Endothelial cell of umbilical vein (primary cell): ENCODE data around the gene MED27. TPM values are rescaled to one million over a fixed set of nuclear protein-coding genes. Genes with fewer than 3 reads are reported as not detected.

ENCODE experiments used
- BruUV-seq: library from RNA; stranded (reverse); fragments of 400-500 nt; replicated peaks from 2 replicates; lab custom pipeline; 2021; lab: Mats Ljungman, UMichigan
- CTCF ChIA-PET: fragments of 300-600, 350-600 bp; sonication (Branson Sonifier 250); formaldehyde crosslinking; loops from one replicate; lab custom pipeline; 2021; ENCODE audit warnings: antibody characterized with exemption, inconsistent platforms; lab: Charles Lee
- POLR2A ChIA-PET: fragments of 300-600, 350-600 bp; sonication (Branson Sonifier 250); formaldehyde crosslinking; loops from one replicate; lab custom pipeline; 2021; ENCODE audit warnings: antibody characterized with exemption, inconsistent platforms; lab: Charles Lee
- DNase-seq: peaks from one replicate; pipeline ENCODE4 v3.0.0-alpha.2; 2011; ENCODE audit warnings: low read depth, low spot score
- FAIRE-seq: peaks from 2 replicates; lab custom pipeline; 2011; peaks lifted over from hg19 to GRCh38; lab: Jason Lieb, UNC
- H2AFZ ChIP-seq: 2 replicates; pipeline ENCODE4 v1.6.0; 2012; ENCODE audit warnings: low read depth, low read length, control low read depth, inconsistent platforms
- H3K27ac ChIP-seq: 2 replicates; pipeline ENCODE4 v1.5.1; 2011; ENCODE audit warnings: low read depth, mild to moderate bottlenecking, control low read depth, low read length, moderate library complexity; ENCODE audit not compliant: insufficient read depth
- H3K27me3 ChIP-seq, 2 experiments: 2 replicates each; pipeline versions ENCODE4 v1.6.0 to v1.6.1; 2011; ENCODE audit warnings: low read length in 2 of 2, mixed read lengths in 1 of 2; ENCODE audit not compliant: control insufficient read depth in 2 of 2, insufficient read depth in 2 of 2
- H3K36me3 ChIP-seq, 2 experiments: 2 replicates in 1 of 2; 3 replicates in 1 of 2; pipeline ENCODE4 v1.5.1; 2011; ENCODE audit warnings: low read length in 2 of 2, mild to moderate bottlenecking in 1 of 2, moderate library complexity in 1 of 2; ENCODE audit not compliant: control insufficient read depth in 2 of 2, insufficient read depth in 2 of 2; ENCODE audit errors: extremely low read depth in 1 of 2
- H3K4me1 ChIP-seq: 3 replicates; pipeline ENCODE4 v1.5.1; 2011; ENCODE audit warnings: mild to moderate bottlenecking, low read length; ENCODE audit not compliant: control insufficient read depth, insufficient read depth; ENCODE audit errors: extremely low read depth
- H3K4me2 ChIP-seq: 2 replicates; pipeline ENCODE4 v1.6.1; 2011; ENCODE audit warnings: low read length, control low read depth, mixed read lengths; ENCODE audit not compliant: insufficient read depth
- H3K4me3 ChIP-seq, 3 experiments: fragments of 200-600 bp in 1 of 3; sonication (generic), shearing (Covaris generic) in 1 of 3; replicated peaks in 1 of 3; 2 replicates each; pipeline ENCODE4 v1.5.1; 2011 to 2016; ENCODE audit warnings: control low read depth in 3 of 3, low read length in 3 of 3, mild to moderate bottlenecking in 2 of 3, inconsistent platforms in 1 of 3, low read depth in 1 of 3, moderate library complexity in 1 of 3; ENCODE audit not compliant: insufficient read depth in 1 of 3
- H3K79me2 ChIP-seq: 2 replicates; pipeline ENCODE4 v1.6.0; 2012; ENCODE audit warnings: low read length, inconsistent platforms; ENCODE audit not compliant: control insufficient read depth, insufficient read depth
- H3K9ac ChIP-seq: replicated peaks from 2 replicates; pipeline ENCODE3; 2011; ENCODE audit warnings: low read length, control low read depth; ENCODE audit not compliant: insufficient read depth; ENCODE audit errors: extremely low read depth
- H3K9me1 ChIP-seq: replicated peaks from 3 replicates; pipeline ENCODE4 v1.6.0; 2011; ENCODE audit warnings: mild to moderate bottlenecking, low read length; ENCODE audit not compliant: control insufficient read depth, insufficient read depth; ENCODE audit errors: extremely low read depth
- H3K9me3 ChIP-seq: replicated peaks from 2 replicates; pipeline ENCODE4 v1.5.1; 2012; ENCODE audit warnings: low read length, inconsistent platforms; ENCODE audit not compliant: control insufficient read depth, insufficient read depth
- H4K20me1 ChIP-seq: replicated peaks from 2 replicates; pipeline ENCODE3; 2011; ENCODE audit warnings: mild to moderate bottlenecking, low read length; ENCODE audit not compliant: control insufficient read depth, insufficient read depth; ENCODE audit errors: extremely low read depth
- CTCF ChIP-seq, 2 donors: IDR thresholded peaks; 1 replicate in 1 of 2; 2 replicates in 1 of 2; pipeline ENCODE4 v1.5.1; 2011; ENCODE audit warnings: low read length in 2 of 2, mild to moderate bottlenecking in 2 of 2, moderate library complexity in 2 of 2, control low read depth in 1 of 2, inconsistent platforms in 1 of 2, low read depth in 1 of 2; ENCODE audit not compliant: insufficient read depth in 1 of 2; ENCODE audit errors: extremely low read depth in 1 of 2
- EZH2 ChIP-seq: IDR thresholded peaks from 2 replicates; pipeline ENCODE4 v1.6.1; 2012; ENCODE audit warnings: borderline replicate concordance, low read depth, mild to moderate bottlenecking, moderate library complexity, low read length, inconsistent platforms; ENCODE audit not compliant: severe bottlenecking
- FOS ChIP-seq: IDR thresholded peaks from 2 replicates; pipeline ENCODE4 v1.6.1; 2011; ENCODE audit warnings: mild to moderate bottlenecking, low read length, moderate library complexity, borderline replicate concordance; ENCODE audit not compliant: insufficient read depth
- GATA2 ChIP-seq: IDR thresholded peaks from 2 replicates; pipeline ENCODE4 v1.7.0; 2011; ENCODE audit warnings: low read depth, mild to moderate bottlenecking, moderate library complexity, mixed read lengths, low read length; ENCODE audit not compliant: insufficient read length, insufficient read depth
- JUN ChIP-seq: IDR thresholded peaks from 2 replicates; pipeline ENCODE4 v1.6.1; 2011; ENCODE audit warnings: borderline replicate concordance, low read depth; ENCODE audit not compliant: insufficient read length, insufficient read depth
- MYC ChIP-seq: IDR thresholded peaks from one replicate; pipeline ENCODE4 v1.6.1; 2011; ENCODE audit warnings: mild to moderate bottlenecking, low read depth, low read length
- POLR2A ChIP-seq: IDR thresholded peaks from 2 replicates; pipeline ENCODE4 v1.6.1; 2012; ENCODE audit warnings: low read depth, mild to moderate bottlenecking, control low read depth, low read length
- POLR2AphosphoS5 ChIP-seq: IDR thresholded peaks from 2 replicates; pipeline ENCODE4 v1.6.1; 2012; ENCODE audit warnings: low read depth, mild to moderate bottlenecking, control low read depth, low read length, moderate library complexity; ENCODE audit not compliant: insufficient read depth
- dilution Hi-C: fragments of 300-500 bp; cut with MboI; formaldehyde crosslinking; loops from one replicate; pipeline ENCODE4 v1.15.0; 2019; ENCODE audit warnings: low sequenced_read_pairs; ENCODE audit not compliant: extremely low pct_ligation_motif_present
- intact Hi-C: fragments of 100-400 bp; cut with micrococcal nuclease; formaldehyde crosslinking; loops from one replicate; pipeline ENCODE4 v1.10.0; 2022
- polyA plus RNA-seq, 4 experiments: library from polyadenylated mRNA; depleted of rRNA in 3 of 4; stranded (reverse) in 3 of 4; unstranded in 1 of 4; fragments of >200 nt; gene quantifications; 2 replicates each; pipeline versions ENCODE4 v1.2.1 to v1.2.3, GENCODE V29; 2011 to 2012; ENCODE audit warnings: missing spikeins in 1 of 4
- total RNA-seq: library from RNA; stranded (reverse); gene quantifications from 2 replicates; pipeline ENCODE4 v1.2.3, GENCODE V29; 2021
- TF ChIP-seq, protein P1 (sequence below): IDR thresholded peaks from 2 replicates; pipeline ENCODE4 v1.6.1; 2011; ENCODE audit not compliant: insufficient read depth, insufficient read length

The MED27 gene
- total and polyA plus RNA-seq, 2 donors (not counting 3 experiments of a cell fraction or from before 2014, with no cell fraction given) = 27.9 to 47.8 TPM

DNA sequence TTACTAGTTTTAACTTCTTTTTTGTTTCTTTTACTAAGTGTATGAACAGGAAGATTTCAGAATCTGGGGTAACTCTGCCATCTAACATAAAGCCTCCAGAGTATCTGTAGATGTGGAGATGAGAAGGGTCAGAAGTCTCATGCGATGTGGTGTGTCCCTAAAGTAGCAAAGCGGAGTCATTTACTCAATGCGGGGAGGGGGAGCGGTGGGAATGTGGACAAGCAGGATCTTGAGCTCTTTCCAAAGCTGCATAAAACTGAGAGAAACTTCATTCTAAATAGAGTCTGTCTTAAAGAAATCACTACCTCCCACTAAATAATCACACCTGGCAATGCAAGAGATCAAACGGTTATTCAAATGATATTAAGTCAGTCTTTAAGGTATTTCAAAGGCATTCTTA, 92.4 kb downstream of the MED27 start:
- Histone ChIP-seq H3K4me3 (no peak overlapping the region), H3K9me1 (no peaks in the 10 kb centered on the region), H2AFZ (no peak overlapping the region), H3K36me3 (no peaks in the 10 kb centered on the region), H3K9ac (no peak overlapping the region), H3K27ac (no peak overlapping the region), H3K27me3 (no peaks in the 10 kb centered on the region), H3K4me2 (no peak overlapping the region), H3K9me3 (no peaks in the 10 kb centered on the region), H3K4me1 (peaks cover 8% of the 10 kb centered on the region), H3K79me2 (no peaks in the 10 kb centered on the region), H4K20me1 (no peaks in the 10 kb centered on the region)
- FAIRE-seq (no peak), DNase-seq (no peak)
- ChIA-PET CTCF (interaction anchor here (1.5 kb wide), 1 partner anchor 182 kb away, joined by 3 read pairs; no protein-coding TSS in a partner anchor), POLR2A (no interaction called here)
- no TSS peak for BruUV-seq
- TF ChIP-seq, protein P1, sequence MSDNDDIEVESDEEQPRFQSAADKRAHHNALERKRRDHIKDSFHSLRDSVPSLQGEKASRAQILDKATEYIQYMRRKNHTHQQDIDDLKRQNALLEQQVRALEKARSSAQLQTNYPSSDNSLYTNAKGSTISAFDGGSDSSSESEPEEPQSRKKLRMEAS = no peak
- no peak for TF ChIP-seq CTCF (IDR thresholded peaks at IDR 0.05; ENCODE audit: extremely low read depth in 1 of 2, insufficient read depth in 1 of 2, low read depth in 1 of 2, low read length in 2 of 2)
- dilution Hi-C loops = no loop called here
- intact Hi-C loops = no loop called here

DNA sequence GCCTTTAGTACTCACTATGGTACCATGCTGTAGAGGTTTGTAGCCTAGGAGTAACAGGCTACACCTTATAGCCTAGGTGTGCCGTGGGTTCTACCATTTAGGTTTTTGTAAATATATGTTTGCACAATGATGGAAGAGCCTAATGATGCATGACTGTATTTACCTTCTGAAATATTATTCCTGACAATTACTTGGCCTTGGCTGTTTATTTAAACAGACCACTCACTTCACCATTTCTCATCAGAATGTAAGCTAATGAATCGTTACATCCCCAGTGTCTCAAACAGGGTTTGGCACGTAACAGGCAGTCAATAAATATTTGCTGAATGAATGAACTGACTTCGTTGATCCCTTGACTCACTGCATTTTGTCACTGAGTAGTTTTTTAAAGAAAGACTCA, 93.1 kb downstream of the MED27 start:
- H3K4me1 ChIP-seq = peaks cover 11% of the 10 kb centered on the region
- H3K9ac ChIP-seq = no peak overlapping the region
- H2AFZ ChIP-seq = no peak overlapping the region
- no peaks in the 10 kb centered on the region for H3K9me1 ChIP-seq
- no peaks in the 10 kb centered on the region for H3K36me3 ChIP-seq
- no peak overlapping the region for H3K27ac ChIP-seq
- FAIRE-seq (no peak), DNase-seq (no peak)
- dilution Hi-C loops (no loop called here), intact Hi-C loops (no loop called here)
- no peak overlapping the region for H3K4me2 ChIP-seq
- no TSS peak for BruUV-seq
- POLR2A ChIA-PET = no interaction called here
- no peaks in the 10 kb centered on the region for H3K27me3 ChIP-seq
- no peaks in the 10 kb centered on the region for H4K20me1 ChIP-seq
- TF ChIP-seq POLR2AphosphoS5 = no peak
- TF ChIP-seq POLR2A = no peak
- no peak for TF ChIP-seq EZH2
- no peak for TF ChIP-seq FOS
- TF ChIP-seq GATA2 = no peak
- TF ChIP-seq JUN = no peak
- TF ChIP-seq, protein P1 = no peak
- TF ChIP-seq MYC = no peak
- no peak for TF ChIP-seq CTCF (IDR thresholded peaks at IDR 0.05; ENCODE audit: extremely low read depth in 1 of 2, insufficient read depth in 1 of 2, low read depth in 1 of 2, low read length in 2 of 2)
- no peaks in the 10 kb centered on the region for H3K79me2 ChIP-seq
- no peak overlapping the region for H3K4me3 ChIP-seq
- H3K9me3 ChIP-seq = no peaks in the 10 kb centered on the region
- CTCF ChIA-PET = no interaction called here
